Loucy (cell line): ENCODE data around the gene IPO9.

Experiments
- H2AFZ ChIP-seq: fragments of 200-600 bp; sonication (generic); 2 replicates; pipeline ENCODE4 v1.6.0; 2016; ENCODE audit warnings: antibody characterized with exemption, mild to moderate bottlenecking, low read length, moderate library complexity
- H3F3A ChIP-seq: fragments of 200-600 bp; 2 replicates; pipeline ENCODE4 v1.6.0; 2016; ENCODE audit warnings: antibody characterized with exemption, low read depth, mild to moderate bottlenecking
- H3K27me3 ChIP-seq: fragments of 200-600 bp; sonication (generic); 2 replicates; pipeline ENCODE4 v1.6.1; 2014; ENCODE audit warnings: low read length, mild to moderate bottlenecking; ENCODE audit not compliant: insufficient read depth, poor library complexity, severe bottlenecking
- H3K36me3 ChIP-seq: fragments of 200-600 bp; sonication (generic); 2 replicates; pipeline ENCODE4 v1.6.1; 2016; ENCODE audit warnings: low read length; ENCODE audit not compliant: insufficient read depth
- H3K4me1 ChIP-seq: fragments of 200-600 bp; sonication (generic); 2 replicates; pipeline ENCODE4 v1.5.1; 2014; ENCODE audit warnings: low read length, mild to moderate bottlenecking; ENCODE audit not compliant: insufficient read depth, poor library complexity, severe bottlenecking
- H3K4me2 ChIP-seq: fragments of 200-600 bp; sonication (generic); 2 replicates; pipeline ENCODE4 v1.6.0; 2014; ENCODE audit warnings: antibody characterized with exemption, low read length, low read depth, mild to moderate bottlenecking; ENCODE audit not compliant: poor library complexity, severe bottlenecking
- H3K4me3 ChIP-seq: fragments of 200-600 bp; sonication (generic); 2 replicates; pipeline ENCODE4 v1.5.1; 2014; ENCODE audit warnings: low read length, mild to moderate bottlenecking, mixed read lengths; ENCODE audit not compliant: poor library complexity, severe bottlenecking
- H3K79me2 ChIP-seq: fragments of 200-600 bp; sonication (generic); 2 replicates; pipeline ENCODE4 v1.6.1; 2014; ENCODE audit warnings: low read length; ENCODE audit not compliant: insufficient read depth
- H3K9ac ChIP-seq: fragments of 200-600 bp; sonication (generic); 2 replicates; pipeline ENCODE4 v1.6.0; 2014; ENCODE audit warnings: mild to moderate bottlenecking, low read depth, low read length, moderate library complexity; ENCODE audit not compliant: poor library complexity, severe bottlenecking
- H3K9me2 ChIP-seq: fragments of 200-600 bp; sonication (generic); replicated peaks from 2 replicates; pipeline ENCODE4 v1.6.1; 2016; ENCODE audit warnings: low read depth, low read length, mixed read lengths
- H3K9me3 ChIP-seq: fragments of 200-600 bp; sonication (generic); 2 replicates; pipeline ENCODE4 v1.6.1; 2014; ENCODE audit warnings: mild to moderate bottlenecking, antibody characterized with exemption, low read length, low read depth; ENCODE audit not compliant: insufficient read depth
- H4K20me1 ChIP-seq: fragments of 200-600 bp; sonication (generic); 2 replicates; pipeline ENCODE4 v1.6.0; 2014; ENCODE audit warnings: antibody characterized with exemption, low read length, mild to moderate bottlenecking; ENCODE audit not compliant: insufficient read depth, poor library complexity, severe bottlenecking
- EZH2phosphoT487 ChIP-seq: fragments of 200-600 bp; IDR thresholded peaks from 2 replicates; pipeline ENCODE4 v1.6.1; 2018; ENCODE audit warnings: antibody characterized with exemption, mild to moderate bottlenecking, moderate library complexity, borderline replicate concordance
- TF ChIP-seq, protein P1 (sequence below): fragments of 200-600 bp; sonication (generic); conservative IDR thresholded peaks from 2 replicates; pipeline ENCODE4 v1.5.1; 2014; ENCODE audit warnings: mild to moderate bottlenecking, antibody characterized with exemption, low read length

IPO9 gene

GRCh38 chr1:201912832-201913231 lies 83.9 kb downstream of the IPO9 start:
- no peak overlapping the region for H2AFZ ChIP-seq
- no peaks in the 10 kb centered on the region for H4K20me1 ChIP-seq
- H3K4me2 ChIP-seq, result no peak overlapping the region
- no peaks in the 10 kb centered on the region for H3F3A ChIP-seq
- H3K9me3 ChIP-seq, result no peaks in the 10 kb centered on the region
- peaks cover 11% of the 10 kb centered on the region for H3K4me1 ChIP-seq
- no peaks in the 10 kb centered on the region for H3K27me3 ChIP-seq
- no peak overlapping the region for H3K9ac ChIP-seq
- H3K36me3 ChIP-seq, result no peaks in the 10 kb centered on the region
- H3K79me2 ChIP-seq, result no peaks in the 10 kb centered on the region
- no peak for TF ChIP-seq EZH2phosphoT487
- TF ChIP-seq, protein P1, sequence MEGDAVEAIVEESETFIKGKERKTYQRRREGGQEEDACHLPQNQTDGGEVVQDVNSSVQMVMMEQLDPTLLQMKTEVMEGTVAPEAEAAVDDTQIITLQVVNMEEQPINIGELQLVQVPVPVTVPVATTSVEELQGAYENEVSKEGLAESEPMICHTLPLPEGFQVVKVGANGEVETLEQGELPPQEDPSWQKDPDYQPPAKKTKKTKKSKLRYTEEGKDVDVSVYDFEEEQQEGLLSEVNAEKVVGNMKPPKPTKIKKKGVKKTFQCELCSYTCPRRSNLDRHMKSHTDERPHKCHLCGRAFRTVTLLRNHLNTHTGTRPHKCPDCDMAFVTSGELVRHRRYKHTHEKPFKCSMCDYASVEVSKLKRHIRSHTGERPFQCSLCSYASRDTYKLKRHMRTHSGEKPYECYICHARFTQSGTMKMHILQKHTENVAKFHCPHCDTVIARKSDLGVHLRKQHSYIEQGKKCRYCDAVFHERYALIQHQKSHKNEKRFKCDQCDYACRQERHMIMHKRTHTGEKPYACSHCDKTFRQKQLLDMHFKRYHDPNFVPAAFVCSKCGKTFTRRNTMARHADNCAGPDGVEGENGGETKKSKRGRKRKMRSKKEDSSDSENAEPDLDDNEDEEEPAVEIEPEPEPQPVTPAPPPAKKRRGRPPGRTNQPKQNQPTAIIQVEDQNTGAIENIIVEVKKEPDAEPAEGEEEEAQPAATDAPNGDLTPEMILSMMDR, result no peak
- no peak overlapping the region for H3K4me3 ChIP-seq
- no peaks in the 10 kb centered on the region for H3K9me2 ChIP-seq

- H3F3A ChIP-seq, result no peaks in the 10 kb centered on the region
- TF ChIP-seq EZH2phosphoT487, result no peak
- TF ChIP-seq, protein P1, result no peak
- H3K36me3 ChIP-seq, result no peaks in the 10 kb centered on the region
- H3K9ac ChIP-seq, result no peak overlapping the region
- H3K4me1 ChIP-seq, result peaks cover 11% of the 10 kb centered on the region
- no peaks in the 10 kb centered on the region for H3K27me3 ChIP-seq
- H2AFZ ChIP-seq, result peak overlapping the region; percentile 7; the same call in 1 of the 2 replicates
- H3K9me2 ChIP-seq, result no peaks in the 10 kb centered on the region
- no peaks in the 10 kb centered on the region for H3K79me2 ChIP-seq
- H3K9me3 ChIP-seq, result no peaks in the 10 kb centered on the region
- no peak overlapping the region for H3K4me2 ChIP-seq
- H4K20me1 ChIP-seq, result no peaks in the 10 kb centered on the region
- H3K4me3 ChIP-seq, result no peak overlapping the region
Measured at GRCh38 chr1:201914456-201915235, 85.7 kb downstream of the IPO9 start.

GRCh38 chr1:201916649-201917249 lies 87.8 kb downstream of the IPO9 start:
- Histone ChIP-seq H3K9me2 (no peaks in the 10 kb centered on the region), H3K4me1 (peaks cover 11% of the 10 kb centered on the region), H3K79me2 (no peaks in the 10 kb centered on the region), H3K9me3 (no peaks in the 10 kb centered on the region), H2AFZ (no peak overlapping the region), H3K36me3 (no peaks in the 10 kb centered on the region), H3F3A (no peaks in the 10 kb centered on the region), H3K4me3 (no peak overlapping the region), H3K27me3 (no peaks in the 10 kb centered on the region), H3K4me2 (no peak overlapping the region), H4K20me1 (no peaks in the 10 kb centered on the region), H3K9ac (no peak overlapping the region)
- TF ChIP-seq EZH2phosphoT487, result no peak
- TF ChIP-seq, protein P1, result no peak
